ENCODE results near the gene NAT16.
A peak's percentile ranks its signal among the peaks of the same experiment; 100 is the strongest.
"Not testable (repeated sequence)": the region's sequence is repeated elsewhere in the genome, so short reads cannot be mapped to it uniquely, and the experiment has no call there.

NAT16 gene

GRCh38 chr7:101156866-101157589 is 23.1 kb downstream of the NAT16 start:
- DNase-seq: no peak

GRCh38 chr7:101156277-101156676 is 23.8 kb downstream of the NAT16 start:
- no peak for DNase-seq

GRCh38 chr7:101155303-101155702 is 24.8 kb downstream of the NAT16 start:
- no peak for DNase-seq

- DNase-seq: no peak
Observed at GRCh38 chr7:101154693-101155102, 25.4 kb downstream of the NAT16 start.

GRCh38 chr7:101153969-101154692 is 26.0 kb downstream of the NAT16 start, which contains the start of gene AP1S1:
Gene AP1S1, plus strand, starts transcription at chr7:101154476. Its CDS starts 39 bp downstream, at chr7:101154515.
- DNase-seq: peak; percentile 96

GRCh38 chr7:101151908-101152651 is 28.0 kb downstream of the NAT16 start:
- no peak for DNase-seq

- DNase-seq: no peak
Observed at GRCh38 chr7:101140746-101141382, 39.2 kb downstream of the NAT16 start.

- no peak for DNase-seq
Observed at GRCh38 chr7:101140339-101140699, 39.8 kb downstream of the NAT16 start.

GRCh38 chr7:101138213-101138870 is 41.8 kb downstream of the NAT16 start:
- peak; percentile 25 for DNase-seq

GRCh38 chr7:101137651-101138212 is 42.4 kb downstream of the NAT16 start:
- DNase-seq: no peak

- no peak for DNase-seq
Observed at GRCh38 chr7:101134399-101134980, 45.6 kb downstream of the NAT16 start.

- DNase-seq: no peak
Observed at GRCh38 chr7:101133621-101134398, 46.3 kb downstream of the NAT16 start.

- DNase-seq: not testable (repeated sequence)
Observed at GRCh38 chr7:101132626-101133600, 47.2 kb downstream of the NAT16 start.

GRCh38 chr7:101129603-101130117 is 50.4 kb downstream of the NAT16 start:
- no peak for DNase-seq

- no peak for DNase-seq
Observed at GRCh38 chr7:101128040-101128834, 51.9 kb downstream of the NAT16 start.

- no peak for DNase-seq
Observed at GRCh38 chr7:101127460-101128039, 52.5 kb downstream of the NAT16 start.

GRCh38 chr7:101126651-101127459 is 53.2 kb downstream of the NAT16 start, which contains the start of gene SERPINE1:
Gene SERPINE1, plus strand, starts transcription at chr7:101127104. Its CDS starts 1,290 bp downstream, at chr7:101128394.
- peak; percentile 62 for DNase-seq
